Keratinocyte (primary cell): ENCODE data around the gene SORBS2. TPM values are rescaled to one million over a fixed set of nuclear protein-coding genes. Genes with fewer than 3 reads are reported as not detected.
"Not testable (repeated sequence)": the region's sequence is repeated elsewhere in the genome, so short reads cannot be mapped to it uniquely, and the experiment has no call there.

ENCODE experiments used
- DNase-seq: peaks from one replicate; pipeline ENCODE4 v3.0.0-alpha.2; 2011; ENCODE audit warnings: low read depth, missing footprints, low spot score
- FAIRE-seq: peaks from 2 replicates; lab custom pipeline; 2011; peaks lifted over from hg19 to GRCh38; lab: Jason Lieb, UNC
- H2AFZ ChIP-seq: 2 replicates; pipeline ENCODE4 v1.6.0; 2012; ENCODE audit warnings: low read length, control low read depth, inconsistent platforms; ENCODE audit not compliant: control insufficient read depth
- H3K27ac ChIP-seq: 2 replicates; pipeline ENCODE4 v1.5.1; 2011; ENCODE audit warnings: low read length; ENCODE audit not compliant: control insufficient read depth, insufficient read depth
- H3K27me3 ChIP-seq: 3 replicates; pipeline ENCODE4 v1.6.0; 2011; ENCODE audit warnings: low read length; ENCODE audit not compliant: control insufficient read depth, insufficient read depth; ENCODE audit errors: extremely low read depth
- H3K36me3 ChIP-seq, 2 experiments: 2 replicates in 1 of 2; 3 replicates in 1 of 2; pipeline ENCODE4 v1.5.1; 2011; ENCODE audit warnings: low read length in 2 of 2, mild to moderate bottlenecking in 1 of 2; ENCODE audit not compliant: control insufficient read depth in 2 of 2, insufficient read depth in 2 of 2; ENCODE audit errors: extremely low read depth in 1 of 2
- H3K4me1 ChIP-seq: 3 replicates; pipeline ENCODE4 v1.5.1; 2011; ENCODE audit warnings: low read length; ENCODE audit not compliant: control insufficient read depth, insufficient read depth; ENCODE audit errors: extremely low read depth
- H3K4me2 ChIP-seq: 3 replicates; pipeline ENCODE4 v1.6.0; 2011; ENCODE audit warnings: low read depth, low read length; ENCODE audit not compliant: control insufficient read depth, insufficient read depth; ENCODE audit errors: extremely low read depth
- H3K4me3 ChIP-seq, 3 experiments: fragments of 200-600 bp in 1 of 3; sonication (generic) in 1 of 3; 2 replicates in 2 of 3; 3 replicates in 1 of 3; pipeline ENCODE4 v1.5.1; 2011 to 2016; ENCODE audit warnings: low read length in 3 of 3, mild to moderate bottlenecking in 3 of 3, control low read depth in 2 of 3, inconsistent platforms in 1 of 3, low read depth in 1 of 3, mixed read lengths in 1 of 3, mixed run types in 1 of 3, moderate library complexity in 1 of 3; ENCODE audit not compliant: control insufficient read depth in 2 of 3, insufficient read depth in 2 of 3; ENCODE audit errors: extremely low read depth in 1 of 3
- H3K79me2 ChIP-seq: 2 replicates; pipeline ENCODE4 v1.6.0; 2012; ENCODE audit warnings: low read length; ENCODE audit not compliant: control insufficient read depth, insufficient read depth
- H3K9ac ChIP-seq: 3 replicates; pipeline ENCODE4 v1.6.0; 2011; ENCODE audit warnings: low read length; ENCODE audit not compliant: control insufficient read depth, insufficient read depth; ENCODE audit errors: extremely low read depth
- H3K9me1 ChIP-seq: 3 replicates; pipeline ENCODE4 v1.6.0; 2011; ENCODE audit warnings: low read length; ENCODE audit not compliant: control insufficient read depth, insufficient read depth; ENCODE audit errors: extremely low read depth
- H3K9me3 ChIP-seq: 2 replicates; pipeline ENCODE4 v1.5.1; 2012; ENCODE audit warnings: low read depth, low read length; ENCODE audit not compliant: control insufficient read depth
- H4K20me1 ChIP-seq: 3 replicates; pipeline ENCODE4 v1.6.0; 2011; ENCODE audit warnings: low read length; ENCODE audit not compliant: control insufficient read depth, insufficient read depth; ENCODE audit errors: extremely low read depth
- CTCF ChIP-seq, 3 experiments: IDR thresholded peaks in 1 of 3; conservative IDR thresholded peaks in 1 of 3; optimal IDR thresholded peaks in 1 of 3; 2 replicates in 2 of 3; 3 replicates in 1 of 3; pipeline versions ENCODE3 to v1.5.1; 2011; ENCODE audit warnings: low read length in 3 of 3, mild to moderate bottlenecking in 3 of 3, moderate library complexity in 2 of 3, control low read depth in 1 of 3, inconsistent platforms in 1 of 3; ENCODE audit not compliant: insufficient read depth in 2 of 3; ENCODE audit errors: extremely low read depth in 1 of 3
- EZH2 ChIP-seq: IDR thresholded peaks from one replicate; pipeline ENCODE4 v1.6.1; 2012; ENCODE audit warnings: inconsistent platforms, mild to moderate bottlenecking, low read length, moderate library complexity
- dilution Hi-C: fragments of 300-500 bp; cut with MboI; formaldehyde crosslinking; loops from one replicate; pipeline ENCODE4 v1.7.0; 2020; ENCODE audit warnings: low sequenced_read_pairs; ENCODE audit not compliant: extremely low pct_ligation_motif_present
- polyA minus RNA-seq, 3 experiments: library from RNA; depleted of rRNA, polyadenylated mRNA; stranded (reverse); fragments of >200 nt; gene quantifications; 1 replicate in 1 of 3; 2 replicates in 1 of 3; 3 replicates in 1 of 3; pipeline ENCODE4 v1.2.3, GENCODE V29; 2011
- polyA plus RNA-seq, 5 experiments: library from polyadenylated mRNA; depleted of rRNA in 3 of 5; stranded (reverse) in 3 of 5; stranded (forward) in 1 of 5; unstranded in 1 of 5; fragments of >200 nt; gene quantifications; 1 replicate in 1 of 5; 2 replicates in 3 of 5; 3 replicates in 1 of 5; pipeline versions ENCODE4 v1.2.1 to v1.2.3, GENCODE V29; 2011 to 2012; ENCODE audit warnings: missing spikeins in 2 of 5, low read depth in 1 of 5, low replicate concordance in 1 of 5

Gene SORBS2
- polyA plus RNA-seq, result 0.14 to 0.55 TPM (median 0.18 TPM) in 3 replicates
- polyA plus RNA-seq (2011; ENCODE audit: low read depth), result 0.79 TPM
- polyA plus RNA-seq (2011; cell fraction: cytosol; rRNA removed), result 0.28 and 0.35 TPM in 2 replicates
- polyA plus RNA-seq (2011; cell fraction: nucleus; rRNA removed), result 0.11 and 0.85 TPM in 2 replicates
- 0.38 TPM in 1 of 2 replicates, not detected in the other for polyA plus RNA-seq (2012; ENCODE audit: low replicate concordance)
- polyA minus RNA-seq, result 0.58 to 0.92 TPM in 2 of 3 replicates, not detected in the other
- polyA minus RNA-seq (2011; cell fraction: cytosol; rRNA and poly(A)+ RNA removed), result not detected
- 1.1 TPM in 1 of 2 replicates, not detected in the other for polyA minus RNA-seq (2011; cell fraction: nucleus; rRNA and poly(A)+ RNA removed)

GRCh38 chr4:185811509-185812364 is at the start of gene SORBS2:
SORBS2 (minus strand) TSS chr4:185812194; CDS start chr4:185690571, 121,623 bp downstream.
- no peaks in the 10 kb centered on the region for H4K20me1 ChIP-seq
- H3K36me3 ChIP-seq, result no peaks in the 10 kb centered on the region
- H3K9me3 ChIP-seq, result no peaks in the 10 kb centered on the region
- H3K9me1 ChIP-seq, result no peaks in the 10 kb centered on the region
- peak within 1 kb of the TSS; percentile 82 for H2AFZ ChIP-seq
- DNase-seq (no peak), FAIRE-seq (peak; percentile 41)
- dilution Hi-C loops, result no loop called here
- H3K27ac ChIP-seq, result no peak within 1 kb of the TSS
- TF ChIP-seq CTCF (optimal IDR thresholded peaks at IDR 0.05 in 1 of 3, IDR thresholded peaks at IDR 0.05 in 1 of 3, conservative IDR thresholded peaks at IDR 0.05 in 1 of 3; ENCODE audit: extremely low read depth in 1 of 3, insufficient read depth in 2 of 3, low read length in 3 of 3) (no peak), EZH2 (no peak)
- no peak within 1 kb of the TSS for H3K9ac ChIP-seq
- peak within 1 kb of the TSS; percentile 59 for H3K4me2 ChIP-seq
- no peaks in the 10 kb centered on the region for H3K4me1 ChIP-seq
- H3K4me3 ChIP-seq, result peak within 1 kb of the TSS in 1 of 3 experiments; percentile 39
- H3K79me2 ChIP-seq, result no peaks in the 10 kb centered on the region
- no peaks in the 10 kb centered on the region for H3K27me3 ChIP-seq

GRCh38 chr4:185859111-185859510 is 47.1 kb upstream of the SORBS2 start:
- no peaks in the 10 kb centered on the region for H4K20me1 ChIP-seq
- TF ChIP-seq CTCF (optimal IDR thresholded peaks at IDR 0.05 in 1 of 3, IDR thresholded peaks at IDR 0.05 in 1 of 3, conservative IDR thresholded peaks at IDR 0.05 in 1 of 3; ENCODE audit: extremely low read depth in 1 of 3, insufficient read depth in 2 of 3, low read length in 3 of 3) (no peak), EZH2 (no peak)
- no peaks in the 10 kb centered on the region for H3K36me3 ChIP-seq
- DNase-seq (no peak), FAIRE-seq (no peak)
- H3K9me3 ChIP-seq, result peaks cover 6% of the 10 kb centered on the region
- no peak overlapping the region for H3K9ac ChIP-seq
- H2AFZ ChIP-seq, result no peak overlapping the region
- H3K9me1 ChIP-seq, result no peaks in the 10 kb centered on the region
- dilution Hi-C loops, result no loop called here
- H3K4me2 ChIP-seq, result no peak overlapping the region
- H3K79me2 ChIP-seq, result no peaks in the 10 kb centered on the region
- H3K4me1 ChIP-seq, result peaks cover 2% of the 10 kb centered on the region
- no peaks in the 10 kb centered on the region for H3K27me3 ChIP-seq
- H3K27ac ChIP-seq, result no peak overlapping the region
- no peak overlapping the region for H3K4me3 ChIP-seq

GRCh38 chr4:185857561-185857960 is 45.6 kb upstream of the SORBS2 start:
- H3K79me2 ChIP-seq, H2AFZ ChIP-seq, FAIRE-seq, H3K9me3 ChIP-seq, dilution Hi-C loops, H3K27ac ChIP-seq, H3K36me3 ChIP-seq, H3K4me2 ChIP-seq, H3K9me1 ChIP-seq, DNase-seq, H3K9ac ChIP-seq, H3K4me3 ChIP-seq, H3K4me1 ChIP-seq, H4K20me1 ChIP-seq, H3K27me3 ChIP-seq: not testable (repeated sequence)
